Ishikawa (cell line): ENCODE data around the gene FLAD1.

Experiments
- CEBPB ChIP-seq: IDR thresholded peaks from 2 replicates; pipeline ENCODE4 v1.6.1; 2012
- CREB1 ChIP-seq: IDR thresholded peaks from 2 replicates; pipeline ENCODE4 v1.6.1; 2012; ENCODE audit warnings: low read depth
- EGR1 ChIP-seq: IDR thresholded peaks from 2 replicates; pipeline ENCODE4 v1.6.1; 2012
- EP300 ChIP-seq: IDR thresholded peaks from 2 replicates; pipeline ENCODE4 v1.6.1; 2012; ENCODE audit warnings: borderline replicate concordance
- FOXM1 ChIP-seq: IDR thresholded peaks from 2 replicates; pipeline ENCODE4 v1.6.1; 2012; ENCODE audit warnings: low read depth, borderline replicate concordance
- NFIC ChIP-seq: IDR thresholded peaks from 2 replicates; pipeline ENCODE4 v1.6.1; 2012
- RAD21 ChIP-seq: IDR thresholded peaks from 2 replicates; pipeline ENCODE4 v1.6.1; 2012; ENCODE audit warnings: low read depth
- TAF1 ChIP-seq: IDR thresholded peaks from 2 replicates; pipeline ENCODE4 v1.6.1; 2012; ENCODE audit warnings: low read depth, mild to moderate bottlenecking
- TCF12 ChIP-seq: IDR thresholded peaks from 2 replicates; pipeline ENCODE4 v1.6.1; 2012; ENCODE audit warnings: low read depth
- TEAD4 ChIP-seq: IDR thresholded peaks from 2 replicates; pipeline ENCODE4 v1.6.1; 2012
- YY1 ChIP-seq: IDR thresholded peaks from 2 replicates; pipeline ENCODE4 v1.6.1; 2012; ENCODE audit warnings: low read depth
- ZBTB7A ChIP-seq: IDR thresholded peaks from 2 replicates; pipeline ENCODE4 v1.6.1; 2012; ENCODE audit warnings: low read depth
- TF ChIP-seq, protein P1 (sequence below): IDR thresholded peaks from 2 replicates; pipeline ENCODE4 v1.6.1; 2012; ENCODE audit warnings: low read depth, mild to moderate bottlenecking
- TF ChIP-seq, protein P2 (sequence below): IDR thresholded peaks from 2 replicates; pipeline ENCODE4 v1.6.1; 2012
- TF ChIP-seq, protein P3 (sequence below): IDR thresholded peaks from 2 replicates; pipeline ENCODE4 v1.6.1; 2012

FLAD1 gene

DNA sequence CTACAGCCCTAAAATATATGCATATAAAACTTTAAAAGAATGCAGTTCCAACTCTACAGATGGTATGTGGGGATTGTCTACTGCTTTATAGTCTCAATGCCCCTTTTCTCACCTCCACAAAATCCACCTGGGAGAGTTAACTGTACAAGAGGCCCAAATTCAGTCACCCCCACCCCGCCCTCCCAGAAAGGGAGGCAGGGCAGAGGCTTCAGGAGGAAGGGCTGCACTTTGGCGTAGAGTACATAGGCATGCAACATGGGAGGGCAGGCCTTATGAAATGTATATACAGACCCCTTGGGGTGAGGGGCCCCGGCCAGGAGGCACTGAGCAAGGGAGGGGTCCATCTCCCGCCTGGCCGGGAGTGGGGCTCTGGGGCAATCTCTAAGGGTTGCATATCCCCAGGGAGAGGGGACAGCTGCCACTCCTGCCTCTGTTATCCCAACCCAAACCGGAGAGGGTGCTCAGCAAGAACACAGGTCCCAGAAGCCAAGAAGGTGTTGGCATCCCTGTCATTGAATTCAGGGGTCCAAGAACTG is 20.3 kb upstream of the FLAD1 start:
- TF ChIP-seq FOXM1 (no peak), CREB1 (no peak), TAF1 (no peak), EP300 (no peak), TEAD4 (no peak), EGR1 (no peak), RAD21 (no peak), ZBTB7A (no peak), CEBPB (no peak), NFIC (no peak), YY1 (no peak), TCF12 (no peak)
- TF ChIP-seq, protein P1, sequence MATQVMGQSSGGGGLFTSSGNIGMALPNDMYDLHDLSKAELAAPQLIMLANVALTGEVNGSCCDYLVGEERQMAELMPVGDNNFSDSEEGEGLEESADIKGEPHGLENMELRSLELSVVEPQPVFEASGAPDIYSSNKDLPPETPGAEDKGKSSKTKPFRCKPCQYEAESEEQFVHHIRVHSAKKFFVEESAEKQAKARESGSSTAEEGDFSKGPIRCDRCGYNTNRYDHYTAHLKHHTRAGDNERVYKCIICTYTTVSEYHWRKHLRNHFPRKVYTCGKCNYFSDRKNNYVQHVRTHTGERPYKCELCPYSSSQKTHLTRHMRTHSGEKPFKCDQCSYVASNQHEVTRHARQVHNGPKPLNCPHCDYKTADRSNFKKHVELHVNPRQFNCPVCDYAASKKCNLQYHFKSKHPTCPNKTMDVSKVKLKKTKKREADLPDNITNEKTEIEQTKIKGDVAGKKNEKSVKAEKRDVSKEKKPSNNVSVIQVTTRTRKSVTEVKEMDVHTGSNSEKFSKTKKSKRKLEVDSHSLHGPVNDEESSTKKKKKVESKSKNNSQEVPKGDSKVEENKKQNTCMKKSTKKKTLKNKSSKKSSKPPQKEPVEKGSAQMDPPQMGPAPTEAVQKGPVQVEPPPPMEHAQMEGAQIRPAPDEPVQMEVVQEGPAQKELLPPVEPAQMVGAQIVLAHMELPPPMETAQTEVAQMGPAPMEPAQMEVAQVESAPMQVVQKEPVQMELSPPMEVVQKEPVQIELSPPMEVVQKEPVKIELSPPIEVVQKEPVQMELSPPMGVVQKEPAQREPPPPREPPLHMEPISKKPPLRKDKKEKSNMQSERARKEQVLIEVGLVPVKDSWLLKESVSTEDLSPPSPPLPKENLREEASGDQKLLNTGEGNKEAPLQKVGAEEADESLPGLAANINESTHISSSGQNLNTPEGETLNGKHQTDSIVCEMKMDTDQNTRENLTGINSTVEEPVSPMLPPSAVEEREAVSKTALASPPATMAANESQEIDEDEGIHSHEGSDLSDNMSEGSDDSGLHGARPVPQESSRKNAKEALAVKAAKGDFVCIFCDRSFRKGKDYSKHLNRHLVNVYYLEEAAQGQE = no peak
- TF ChIP-seq, protein P2, sequence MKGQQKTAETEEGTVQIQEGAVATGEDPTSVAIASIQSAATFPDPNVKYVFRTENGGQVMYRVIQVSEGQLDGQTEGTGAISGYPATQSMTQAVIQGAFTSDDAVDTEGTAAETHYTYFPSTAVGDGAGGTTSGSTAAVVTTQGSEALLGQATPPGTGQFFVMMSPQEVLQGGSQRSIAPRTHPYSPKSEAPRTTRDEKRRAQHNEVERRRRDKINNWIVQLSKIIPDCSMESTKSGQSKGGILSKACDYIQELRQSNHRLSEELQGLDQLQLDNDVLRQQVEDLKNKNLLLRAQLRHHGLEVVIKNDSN = no peak
- TF ChIP-seq, protein P3, sequence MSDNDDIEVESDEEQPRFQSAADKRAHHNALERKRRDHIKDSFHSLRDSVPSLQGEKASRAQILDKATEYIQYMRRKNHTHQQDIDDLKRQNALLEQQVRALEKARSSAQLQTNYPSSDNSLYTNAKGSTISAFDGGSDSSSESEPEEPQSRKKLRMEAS = no peak

DNA sequence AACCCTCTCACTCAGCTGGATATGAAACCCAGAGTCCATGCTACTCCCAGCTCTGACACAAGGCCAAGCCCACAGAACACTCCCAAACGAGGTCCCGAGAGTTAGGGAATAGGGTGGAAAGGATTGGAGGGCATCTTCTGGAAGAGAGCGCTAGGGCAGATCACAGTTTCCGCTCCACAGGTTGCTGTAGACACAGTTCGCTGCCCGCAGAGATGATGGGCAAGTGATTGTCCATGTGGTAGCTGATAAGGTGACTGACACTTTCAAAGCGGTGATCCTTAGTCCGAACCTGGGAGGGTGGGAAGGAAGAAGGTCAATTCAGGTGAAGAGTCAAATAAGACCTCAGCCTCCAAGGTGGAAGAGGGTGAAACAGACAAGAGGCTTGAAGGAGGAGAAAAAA is 19.5 kb upstream of the FLAD1 start:
- TF ChIP-seq CEBPB (no peak), EGR1 (no peak), EP300 (no peak), YY1 (no peak), NFIC (no peak), FOXM1 (no peak), TAF1 (no peak), TCF12 (no peak), CREB1 (no peak), RAD21 (no peak), TEAD4 (no peak), ZBTB7A (no peak)
- TF ChIP-seq, protein P2 = no peak
- TF ChIP-seq, protein P3 = no peak
- TF ChIP-seq, protein P1 = no peak

DNA sequence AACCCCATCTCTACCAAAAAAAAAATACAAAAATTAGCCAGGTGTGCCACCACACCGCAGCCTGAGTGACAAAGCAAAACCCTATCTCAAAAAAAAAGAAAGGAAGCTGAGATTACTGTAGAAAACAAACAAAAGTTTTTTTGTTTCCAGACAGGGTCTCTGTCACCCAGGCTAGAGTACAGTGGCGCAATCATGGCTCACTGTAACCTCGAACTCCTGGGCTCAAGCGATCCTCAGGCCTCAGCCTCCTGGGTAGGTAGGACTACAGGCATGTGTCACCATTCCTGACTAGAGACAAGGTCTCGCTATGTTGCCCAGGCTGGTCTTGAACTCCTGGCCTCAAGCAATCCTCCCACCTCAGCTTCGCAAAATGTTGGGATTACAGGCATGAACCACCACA is 18.8 kb upstream of the FLAD1 start:
- TF ChIP-seq, protein P3 = no peak
- TF ChIP-seq ZBTB7A (no peak), NFIC (no peak)

DNA sequence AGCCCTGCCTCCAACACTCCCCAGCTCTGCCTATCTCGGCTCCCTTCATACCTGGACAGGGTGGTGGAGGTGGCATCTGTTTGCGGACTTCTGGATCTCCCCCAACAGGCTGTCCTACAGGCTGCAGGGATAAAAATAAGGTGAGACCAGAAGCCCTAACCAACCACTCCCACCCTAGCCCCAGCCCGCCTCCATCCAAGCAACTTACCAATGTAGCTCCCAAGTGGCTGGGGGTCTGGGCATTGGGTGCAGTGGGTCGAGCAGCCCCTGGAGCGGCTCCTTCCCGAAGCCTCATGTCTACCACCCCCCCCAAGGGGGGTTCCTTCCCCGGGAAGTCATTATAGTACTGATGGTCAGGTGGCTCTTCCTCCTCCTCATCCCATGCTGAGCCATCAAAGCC is 17.0 kb upstream of the FLAD1 start:
- TF ChIP-seq CREB1 (no peak), FOXM1 (no peak), ZBTB7A (no peak), TCF12 (no peak), TEAD4 (no peak), NFIC (no peak), EGR1 (no peak)
- TF ChIP-seq, protein P3 = no peak

DNA sequence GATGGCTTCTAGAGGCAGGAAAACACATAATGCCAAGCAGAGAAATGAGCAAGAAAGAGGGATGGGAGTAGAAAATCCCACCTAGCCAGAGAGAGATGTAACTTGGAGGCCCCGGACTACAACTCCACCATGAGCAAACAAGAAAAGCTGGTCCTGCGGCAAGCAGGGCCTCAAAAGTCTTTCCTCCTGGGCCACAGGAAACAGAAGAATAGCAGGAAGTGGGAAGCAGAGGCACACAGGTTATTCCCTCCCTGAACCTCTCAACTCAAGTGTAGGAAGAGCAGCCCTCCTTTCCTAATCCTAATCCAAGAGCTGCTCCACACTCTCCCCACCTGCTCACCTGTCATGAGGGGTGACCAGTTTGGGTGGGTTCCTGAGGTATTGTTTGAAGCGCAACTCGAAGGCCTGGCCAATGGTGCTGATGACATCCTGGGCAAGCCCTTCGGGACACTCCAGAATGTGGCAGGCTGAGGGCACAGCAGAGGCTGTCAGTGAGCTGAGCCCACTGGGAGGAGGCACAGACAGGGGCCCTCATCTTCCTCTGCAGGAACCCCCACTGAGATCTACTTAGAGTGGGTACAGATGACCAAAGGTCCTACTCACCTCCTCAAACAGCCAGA is 15.7 kb upstream of the FLAD1 start:
- TF ChIP-seq, protein P1 = no peak
- TF ChIP-seq EP300 (no peak), FOXM1 (no peak), ZBTB7A (no peak), YY1 (no peak), TEAD4 (no peak), CEBPB (no peak), RAD21 (no peak), CREB1 (no peak), TAF1 (no peak), TCF12 (no peak), EGR1 (no peak), NFIC (no peak)
- TF ChIP-seq, protein P3 = no peak
- TF ChIP-seq, protein P2 = no peak
